GM19463 (cell line): Measurements from ENCODE around the gene POU2F1.

Source experiments
- ATAC-seq: cut with Tn5 transposase; IDR thresholded peaks from one replicate; pipeline ENCODE4 v1.9.1; 2021; ENCODE audit warnings: mild to moderate bottlenecking, moderate library complexity; ENCODE audit not compliant: unreplicated experiment

Gene POU2F1

DNA sequence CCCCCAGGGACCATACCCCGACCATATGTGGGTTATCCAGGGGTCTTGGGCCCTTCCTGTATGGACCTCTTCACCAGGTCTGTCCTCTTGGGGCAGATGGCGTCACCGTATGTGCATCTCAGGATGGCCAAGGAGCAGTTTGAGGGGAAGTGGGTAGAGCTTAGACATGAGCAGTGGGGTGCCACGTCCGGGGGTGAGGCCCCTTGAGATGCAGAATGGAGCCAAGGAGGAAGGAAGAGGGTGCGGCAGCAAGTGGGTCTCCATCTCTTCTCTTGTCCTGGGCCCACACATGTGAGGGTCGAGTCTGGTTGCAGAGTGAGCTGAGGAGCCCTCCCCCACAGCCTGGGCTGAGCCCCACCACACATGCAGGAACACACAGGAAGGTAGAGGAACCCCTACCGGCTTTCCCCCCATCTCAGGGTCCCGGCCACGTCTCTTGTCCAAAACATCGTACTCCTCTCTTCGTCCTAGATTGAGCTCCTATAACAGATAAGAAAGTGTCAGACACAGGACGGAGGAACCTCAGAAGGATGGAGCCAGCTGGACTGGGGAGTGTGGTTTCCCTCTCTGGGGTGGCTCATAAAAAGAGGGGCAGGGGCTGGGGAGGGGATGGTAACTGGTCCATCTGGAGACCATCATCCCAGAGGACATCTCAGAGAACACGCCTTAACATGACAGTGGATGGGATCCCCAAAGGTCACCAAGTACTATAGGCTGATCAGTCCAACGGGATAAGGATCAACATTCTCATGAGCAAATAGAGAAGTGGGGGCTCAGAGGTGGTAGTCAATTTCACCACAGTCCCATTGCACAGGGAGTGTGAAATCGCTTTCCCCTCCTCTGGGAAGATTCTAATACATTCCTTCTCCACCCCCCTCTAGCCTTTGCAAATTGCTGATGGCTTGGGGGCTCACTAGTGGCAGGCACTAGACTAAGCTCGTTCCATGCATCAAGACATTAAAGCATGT is 217.8 kb downstream of the POU2F1 start:
- ATAC-seq: no peak

DNA sequence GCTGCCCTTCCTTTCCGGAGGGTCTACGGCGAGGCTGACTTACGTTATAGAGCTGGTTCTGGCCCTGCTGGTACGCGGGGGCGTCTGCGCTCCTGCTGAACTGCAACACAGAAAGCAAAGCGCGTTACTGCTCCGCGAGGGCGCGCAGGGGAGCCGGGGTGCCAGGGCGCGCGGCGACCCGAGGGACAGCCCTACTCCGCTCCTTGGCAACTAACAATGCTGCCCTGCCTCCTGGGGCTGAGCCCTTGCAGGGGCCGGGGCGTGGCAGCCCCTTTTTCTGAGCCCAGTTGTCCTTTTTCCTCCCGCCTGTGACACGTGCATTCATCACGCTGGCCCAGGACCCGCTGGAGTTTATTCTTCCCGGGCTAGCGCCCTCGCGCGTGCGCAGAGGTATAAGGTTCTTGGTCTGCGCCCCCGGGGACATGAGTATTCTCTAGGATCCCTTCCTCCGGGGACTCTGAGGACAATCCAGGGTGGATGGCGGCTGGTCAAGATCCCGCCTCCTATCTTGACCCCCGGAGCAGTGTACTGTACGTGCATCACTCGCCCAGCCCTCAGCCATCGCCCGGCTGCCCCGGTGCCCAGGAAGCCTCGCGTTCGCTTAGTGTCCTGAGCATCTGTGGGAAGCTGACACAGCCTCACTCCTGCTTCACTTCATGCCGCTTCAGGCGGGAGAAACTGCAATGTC is 218.8 kb downstream of the POU2F1 start:
- peak; percentile 39 for ATAC-seq

DNA sequence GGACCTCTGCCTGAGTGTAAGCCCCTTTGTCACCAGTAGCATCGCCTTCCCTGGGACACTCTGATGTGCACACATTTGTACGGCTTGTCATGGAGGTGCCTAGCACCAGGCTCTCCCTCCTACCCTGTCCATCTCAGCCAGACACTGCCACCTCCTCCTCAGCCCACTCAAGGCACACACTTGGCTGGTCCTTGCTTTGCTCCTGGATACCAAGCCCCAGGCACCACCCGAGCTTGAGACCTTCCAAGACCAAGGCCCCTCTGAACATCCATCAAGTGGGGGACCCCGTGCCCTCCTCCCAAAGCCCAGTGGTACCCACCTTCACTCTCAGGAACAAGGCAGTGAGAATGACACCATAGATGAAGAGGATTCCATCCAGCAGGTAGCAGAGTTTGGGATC is 219.7 kb downstream of the POU2F1 start:
- ATAC-seq: no peak

DNA sequence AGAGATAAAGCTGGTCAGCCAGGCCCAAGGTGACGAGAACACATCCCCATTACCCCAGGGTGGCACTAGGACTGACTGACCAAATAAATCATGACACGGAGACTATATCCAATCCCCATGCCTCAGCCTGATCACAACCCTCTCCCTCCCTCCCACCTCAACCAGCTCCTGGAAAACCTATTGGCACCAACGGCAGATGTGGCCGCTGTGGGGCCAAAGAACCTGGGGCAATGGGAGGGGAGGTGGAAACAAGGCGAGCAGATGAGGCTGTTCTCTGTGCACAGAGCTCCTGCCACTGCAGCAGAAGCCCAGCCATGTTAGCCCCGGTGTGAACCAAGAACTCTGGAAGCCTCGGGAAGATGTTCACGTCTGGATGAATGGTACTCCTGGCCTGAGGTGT is 220.1 kb downstream of the POU2F1 start:
- ATAC-seq: no peak

DNA sequence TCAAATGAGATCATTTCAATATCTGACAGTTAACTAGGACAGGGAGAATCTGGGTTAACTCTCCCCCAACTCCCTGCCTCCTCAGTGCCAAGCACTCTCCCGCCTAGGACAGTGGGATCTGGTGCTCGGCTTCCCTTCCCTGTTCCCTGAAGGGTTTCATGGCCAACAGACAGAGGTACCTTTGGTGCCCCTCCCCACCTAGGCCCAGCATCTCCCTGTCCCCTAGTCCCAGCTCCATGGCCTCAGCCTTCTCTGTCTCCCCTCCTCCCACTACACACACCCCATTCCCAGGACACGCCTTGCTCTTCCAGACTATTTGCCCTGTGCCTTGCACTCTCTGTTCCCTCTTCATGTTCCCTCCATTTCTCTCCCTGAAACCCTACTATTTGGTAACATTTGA is 220.5 kb downstream of the POU2F1 start:
- no peak for ATAC-seq

DNA sequence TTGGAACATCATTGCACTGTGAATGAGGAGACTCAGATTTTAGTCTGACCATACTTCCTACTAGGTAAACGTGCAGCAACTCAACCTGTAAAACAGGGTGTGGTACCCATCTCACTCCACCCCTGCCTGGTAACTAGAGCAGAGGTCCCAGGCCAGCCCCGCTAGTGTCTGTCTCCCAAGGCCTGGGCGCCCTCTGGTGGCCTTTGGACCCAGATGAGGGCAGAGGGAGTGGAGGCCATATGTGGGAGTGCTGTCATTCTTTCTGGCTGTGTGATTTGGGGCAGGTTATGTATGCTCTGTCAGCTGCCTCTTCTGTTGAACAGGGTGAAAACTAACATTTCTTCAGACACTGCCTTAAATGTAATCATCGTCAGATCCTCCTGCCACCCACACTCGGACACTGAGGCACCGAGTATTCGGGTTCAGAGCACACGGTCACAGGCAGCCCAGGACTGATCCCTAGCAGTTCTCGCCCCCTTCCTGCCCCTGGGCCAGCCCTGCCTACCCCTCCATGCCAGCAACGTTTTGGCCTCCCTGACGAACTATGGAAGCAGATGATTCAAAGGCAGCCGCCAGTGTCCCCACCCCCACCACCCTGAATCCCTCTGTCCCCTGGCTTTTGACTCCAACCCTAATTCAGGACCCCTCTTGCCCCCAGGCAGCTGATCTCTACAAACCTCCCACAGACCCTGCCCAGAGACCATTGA is 221.6 kb downstream of the POU2F1 start:
- ATAC-seq: peak; percentile 92

DNA sequence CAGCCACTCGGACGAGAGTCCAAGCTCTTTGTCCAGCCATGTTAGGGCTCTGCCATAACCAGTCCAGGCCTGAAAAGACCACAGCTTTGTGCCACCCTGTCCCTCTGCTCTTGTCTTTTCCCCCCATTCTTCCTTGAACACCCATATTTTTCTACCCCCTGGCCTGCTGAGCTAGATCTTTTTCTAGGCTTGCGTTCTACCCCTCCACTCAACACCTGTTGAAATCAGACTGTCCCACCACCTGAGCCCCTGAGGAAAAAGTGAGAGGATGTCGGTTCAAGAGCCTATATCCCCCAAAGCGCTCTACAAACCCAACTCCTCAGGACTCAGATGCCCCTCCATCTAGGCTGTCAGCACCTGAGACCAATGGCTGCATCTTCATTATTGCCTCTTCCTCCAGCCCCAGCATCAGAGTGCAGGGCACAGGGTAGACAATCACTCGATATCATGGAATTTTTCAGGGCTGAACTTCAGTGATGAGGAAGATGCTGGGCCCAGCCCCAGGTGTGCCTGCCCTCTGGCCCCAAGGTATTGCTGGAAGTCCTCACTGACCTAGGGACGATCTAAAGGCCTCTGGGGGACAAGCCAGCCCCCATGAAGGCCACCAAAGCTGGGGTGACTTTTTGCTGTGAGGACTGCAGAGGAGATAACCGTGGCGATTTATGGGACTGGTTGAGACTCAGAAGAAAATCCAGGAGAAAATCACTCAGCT is 222.3 kb downstream of the POU2F1 start:
- ATAC-seq: no peak

DNA sequence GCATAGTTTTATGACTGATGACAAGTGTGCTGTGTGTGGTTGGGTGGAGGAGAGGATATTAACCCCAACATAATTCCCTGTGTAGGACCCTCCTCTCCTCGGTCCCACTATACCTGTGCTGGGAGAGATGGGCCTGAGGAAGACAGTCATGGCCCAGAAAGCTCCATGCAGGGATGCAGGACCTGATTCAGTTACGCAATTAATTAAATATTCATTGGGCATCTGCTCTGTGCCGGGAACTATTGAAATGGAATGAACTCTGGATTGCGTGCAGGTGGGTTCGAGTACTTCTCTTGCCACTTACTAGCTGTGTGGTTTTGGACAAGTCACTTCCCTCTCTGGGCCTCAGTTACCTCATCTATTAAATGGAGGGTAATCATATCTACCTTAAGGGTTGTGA is 223.1 kb downstream of the POU2F1 start:
- no peak for ATAC-seq

DNA sequence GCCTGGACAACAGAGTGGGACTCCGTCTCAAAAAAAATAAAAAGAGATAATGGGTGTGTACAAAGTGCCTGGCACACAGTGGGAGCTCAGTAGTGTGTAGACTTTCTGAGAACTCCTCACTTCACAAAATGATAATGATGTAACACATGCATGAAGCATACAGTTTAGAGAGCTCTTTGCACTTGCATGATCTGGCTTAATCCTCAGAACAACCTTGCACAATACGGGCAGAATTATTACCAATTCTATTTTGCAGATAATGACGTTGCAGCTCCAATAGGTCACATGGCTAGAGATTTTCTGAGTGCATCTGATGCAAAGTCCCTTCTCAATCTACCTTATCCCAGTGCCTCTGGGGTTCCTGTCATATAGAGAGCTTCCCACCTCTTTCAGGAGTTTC is 226.3 kb downstream of the POU2F1 start:
- no peak for ATAC-seq

DNA sequence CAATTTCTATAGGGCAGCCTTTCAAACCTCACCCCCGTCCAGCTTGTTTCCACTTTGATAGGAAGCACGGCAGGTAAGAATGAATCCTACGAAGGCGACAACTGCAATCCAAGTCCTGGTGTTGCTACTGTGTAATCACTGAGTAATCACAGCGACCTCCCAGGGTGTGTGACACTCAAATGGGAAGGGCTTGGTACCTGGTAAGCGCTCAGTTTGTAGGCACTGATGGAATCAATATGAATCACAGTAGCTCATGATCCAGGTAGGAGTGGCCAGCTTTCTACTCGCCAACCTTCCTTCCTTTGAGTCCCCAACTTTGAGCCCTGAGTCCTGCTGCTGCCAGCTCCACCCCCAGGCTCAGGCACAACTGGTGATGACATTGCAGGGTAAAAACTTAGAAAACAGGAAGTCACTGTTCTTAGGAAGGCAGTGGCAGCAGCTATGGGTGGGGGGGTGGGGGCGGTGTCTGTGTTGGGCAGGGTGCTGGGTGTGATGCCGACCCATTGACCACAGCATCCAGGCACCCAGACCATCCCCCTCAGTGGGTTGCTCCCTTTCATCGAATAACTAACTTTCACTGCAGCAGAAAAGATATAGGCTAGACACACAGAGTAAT is 226.9 kb downstream of the POU2F1 start:
- peak; percentile 92 for ATAC-seq

DNA sequence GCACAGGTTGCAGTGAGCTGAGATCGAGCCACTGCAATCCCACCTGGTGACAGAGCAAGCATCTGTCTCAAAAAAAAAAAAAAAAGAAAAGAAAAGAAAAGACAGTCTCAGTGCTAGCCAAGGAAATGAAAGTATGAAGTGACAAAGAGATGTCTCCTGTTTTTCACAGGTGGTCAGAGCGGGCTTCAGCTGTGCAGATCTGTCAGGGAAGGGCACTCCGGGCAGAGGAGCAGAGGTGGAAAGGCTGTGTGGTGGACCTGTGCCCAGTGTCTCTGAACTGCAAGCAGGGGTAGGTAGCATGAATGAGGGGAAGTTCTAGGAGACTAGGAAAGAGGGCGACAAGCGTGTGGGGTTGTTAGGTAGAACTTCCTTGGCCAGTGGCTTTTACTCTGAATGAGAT is 230.2 kb downstream of the POU2F1 start:
- ATAC-seq: no peak

DNA sequence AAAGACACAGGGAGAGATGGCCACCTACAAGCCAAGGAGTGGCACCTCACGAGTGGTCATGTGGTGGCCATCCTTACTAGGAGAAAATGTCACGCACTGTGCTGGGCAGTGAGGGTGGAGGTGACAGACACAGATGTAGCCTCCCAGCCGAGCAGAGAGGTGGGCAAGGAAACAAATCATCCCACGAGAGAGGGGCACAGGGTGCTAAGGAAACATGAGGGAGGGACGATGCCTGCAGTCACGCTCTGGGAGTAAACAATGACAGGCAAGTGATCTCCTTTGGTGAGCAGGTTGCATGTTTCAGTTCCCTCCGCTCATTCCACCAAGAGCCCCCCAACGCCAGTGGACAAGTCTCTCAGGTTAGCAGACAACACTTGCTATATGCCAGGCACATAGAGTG is 231.8 kb downstream of the POU2F1 start:
- no peak for ATAC-seq

DNA sequence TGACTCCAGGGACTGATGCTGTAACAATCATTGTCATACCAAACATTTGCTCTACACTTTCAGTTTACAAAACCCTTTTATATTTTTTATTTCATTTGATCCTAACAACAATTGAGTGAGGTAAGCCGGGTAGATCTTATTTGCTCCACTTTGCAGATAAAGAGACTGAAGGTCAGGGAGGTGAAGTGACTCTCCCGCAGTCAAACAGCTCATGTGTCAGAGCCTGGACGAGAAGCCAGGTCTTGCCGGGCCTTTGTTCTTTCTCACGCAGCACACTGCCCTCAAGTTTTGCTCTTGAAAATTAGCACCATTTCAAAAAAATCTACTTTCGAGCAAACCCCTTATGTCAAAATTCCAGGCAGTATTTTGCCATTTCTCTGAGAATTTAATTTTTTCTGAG is 232.4 kb downstream of the POU2F1 start:
- no peak for ATAC-seq

DNA sequence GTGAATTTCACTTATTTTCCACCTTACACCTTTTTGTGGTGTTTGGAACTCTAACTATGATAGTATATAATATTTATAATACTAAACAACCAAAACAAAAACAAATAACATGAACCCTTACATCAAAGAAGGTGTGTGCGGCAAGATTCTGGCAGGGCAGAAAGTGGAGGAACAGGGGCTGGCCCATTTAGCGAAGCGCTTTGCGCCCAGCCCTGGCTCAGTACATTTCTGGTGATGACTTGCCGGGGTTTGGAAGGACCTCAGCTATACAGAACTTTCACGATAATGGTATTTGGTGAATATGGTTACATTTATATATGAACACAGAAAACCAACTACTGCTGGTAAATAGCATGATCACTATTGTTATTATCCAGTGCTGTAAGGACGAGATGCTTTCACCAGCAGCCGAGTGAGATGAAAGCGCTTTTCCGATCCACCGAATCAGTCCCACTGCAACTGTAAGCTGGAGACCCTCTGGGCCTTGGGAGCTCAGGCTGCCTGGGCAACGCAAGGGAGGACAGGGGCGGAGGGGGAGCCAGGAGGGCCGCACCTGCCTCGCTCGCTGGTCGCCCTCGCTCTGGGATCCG is 233.7 kb downstream of the POU2F1 start:
- ATAC-seq: no peak

DNA sequence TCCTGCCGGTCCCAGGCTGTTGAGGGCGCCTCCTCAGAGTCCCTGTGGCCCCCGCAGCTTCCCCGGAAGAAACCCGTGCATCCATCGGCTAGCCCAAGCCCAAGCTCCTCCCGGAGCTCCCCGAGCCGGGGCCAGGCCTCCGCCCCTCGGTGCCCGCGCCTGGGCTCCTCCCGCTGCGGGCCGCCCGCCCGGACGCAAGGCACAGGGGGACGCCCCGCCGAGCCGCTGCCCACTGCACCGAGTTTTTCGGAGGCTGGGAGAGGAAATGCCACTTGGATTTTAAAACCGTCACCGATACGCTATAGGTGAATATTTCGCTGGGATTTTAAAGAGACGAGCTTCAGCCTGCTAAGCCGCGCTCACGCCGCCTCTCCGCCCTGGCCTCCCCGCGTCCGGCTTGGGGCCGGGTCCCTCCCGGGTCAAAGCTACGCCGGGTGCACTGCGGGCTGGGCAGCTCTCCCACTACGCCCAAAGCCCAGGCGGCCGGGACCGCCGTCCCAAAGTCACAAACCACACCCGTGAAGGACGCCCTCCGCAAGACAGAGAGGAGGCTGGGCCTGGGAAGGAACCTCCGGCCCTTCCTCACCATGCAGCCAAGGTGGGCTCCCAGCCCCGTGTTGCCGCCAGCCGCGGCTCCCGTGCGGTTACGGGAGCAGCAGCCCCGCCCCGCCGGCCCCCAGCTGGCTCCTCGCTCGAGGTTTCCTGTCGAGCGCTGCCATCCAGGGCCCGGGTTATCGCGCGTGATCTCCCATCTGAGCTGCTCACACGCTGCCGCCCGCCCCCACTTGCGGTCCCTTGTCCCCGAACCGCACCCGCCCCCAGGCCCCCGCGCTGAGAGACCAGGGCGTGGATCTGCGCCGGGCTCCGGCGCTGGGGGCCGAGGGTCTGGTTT is 234.5 kb downstream of the POU2F1 start:
- peak; percentile 50 for ATAC-seq

DNA sequence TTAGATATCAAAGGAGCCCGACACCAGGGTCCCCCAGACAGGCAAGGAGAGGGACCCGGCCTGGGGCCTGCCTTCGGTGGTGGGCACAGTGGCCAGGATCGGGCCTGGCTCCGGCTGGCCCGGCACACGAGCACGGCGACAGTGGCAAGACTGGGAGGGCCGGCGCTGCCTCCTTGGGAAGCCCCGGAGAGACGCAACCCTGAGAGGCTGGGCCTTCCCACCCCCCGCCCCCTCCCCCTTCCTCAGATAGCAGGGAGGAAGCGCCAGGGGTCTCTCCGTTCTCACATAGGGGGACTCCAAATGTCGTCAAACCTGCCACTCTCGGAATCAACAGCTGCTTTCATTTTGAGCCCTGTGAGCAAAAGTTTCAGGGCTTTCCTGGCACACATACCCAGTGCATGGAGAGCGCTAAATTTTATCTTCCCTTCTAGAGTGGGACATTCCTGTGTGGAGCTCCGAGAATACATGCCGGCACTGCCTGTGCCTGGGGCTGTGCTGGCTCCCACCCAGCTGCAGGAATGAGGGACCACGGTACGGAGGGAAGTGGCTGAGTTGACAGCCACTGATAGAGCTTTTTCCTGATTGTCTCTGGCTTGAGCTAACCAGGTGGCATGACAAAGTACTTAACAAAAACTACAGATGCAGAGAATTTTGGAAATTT is 235.2 kb downstream of the POU2F1 start:
- ATAC-seq: peak; percentile 43

DNA sequence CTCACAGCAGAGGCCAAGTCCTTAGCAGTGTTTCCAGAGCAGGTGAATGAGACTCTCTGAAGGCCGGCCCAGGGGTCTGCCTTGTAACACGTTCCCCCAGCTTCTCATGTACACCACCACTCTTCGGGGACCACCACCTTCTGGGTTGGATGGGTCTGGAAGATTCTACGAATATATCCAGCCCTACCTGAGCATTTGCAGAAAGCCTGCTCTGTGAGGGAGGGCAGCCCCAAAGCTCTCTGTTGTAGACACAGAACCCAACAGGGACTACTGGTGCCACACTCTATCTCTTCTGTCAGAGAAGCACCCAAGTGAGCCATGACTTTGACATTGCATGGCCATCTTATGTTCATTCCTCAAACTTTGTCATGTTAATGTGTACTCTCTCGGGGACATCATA is 235.8 kb downstream of the POU2F1 start:
- ATAC-seq: no peak

DNA sequence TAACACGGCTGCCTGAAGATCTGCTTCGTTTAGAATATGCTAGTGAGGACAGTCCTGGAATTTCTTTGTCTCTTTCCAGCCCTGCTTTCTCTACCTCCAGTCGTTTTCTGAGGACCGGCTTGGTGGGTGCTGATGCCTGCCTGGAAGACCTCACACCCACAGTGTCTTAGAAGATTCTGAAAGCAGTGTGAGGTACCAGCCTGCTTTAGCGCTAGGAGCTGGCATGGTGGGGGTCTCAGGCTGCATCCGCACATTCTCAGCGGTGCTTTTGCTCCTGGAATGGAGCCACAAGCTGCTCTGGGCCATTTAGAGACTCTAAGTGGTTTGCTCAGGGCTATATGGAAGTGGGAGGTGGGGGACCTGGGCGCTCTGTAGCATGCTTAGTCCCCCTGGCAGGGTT is 236.2 kb downstream of the POU2F1 start:
- ATAC-seq: no peak
